AG09309 (cell line): ENCODE data around the gene MRGPRF.

Source experiments
- DNase-seq: peaks from one replicate; pipeline ENCODE4 v3.0.0-alpha.2; 2010; ENCODE audit warnings: low read depth
- H3K4me3 ChIP-seq: 2 replicates; pipeline ENCODE4 v1.5.1; 2011; ENCODE audit warnings: mild to moderate bottlenecking, low read depth, low read length, moderate library complexity; ENCODE audit not compliant: control insufficient read depth
- TF ChIP-seq, protein P1 (sequence below): IDR thresholded peaks from 2 replicates; pipeline ENCODE4 v1.5.1; 2011; ENCODE audit warnings: mild to moderate bottlenecking, low read depth, low read length, inconsistent platforms; ENCODE audit not compliant: insufficient read depth, control insufficient read depth; ENCODE audit errors: missing control alignments

MRGPRF gene

DNA sequence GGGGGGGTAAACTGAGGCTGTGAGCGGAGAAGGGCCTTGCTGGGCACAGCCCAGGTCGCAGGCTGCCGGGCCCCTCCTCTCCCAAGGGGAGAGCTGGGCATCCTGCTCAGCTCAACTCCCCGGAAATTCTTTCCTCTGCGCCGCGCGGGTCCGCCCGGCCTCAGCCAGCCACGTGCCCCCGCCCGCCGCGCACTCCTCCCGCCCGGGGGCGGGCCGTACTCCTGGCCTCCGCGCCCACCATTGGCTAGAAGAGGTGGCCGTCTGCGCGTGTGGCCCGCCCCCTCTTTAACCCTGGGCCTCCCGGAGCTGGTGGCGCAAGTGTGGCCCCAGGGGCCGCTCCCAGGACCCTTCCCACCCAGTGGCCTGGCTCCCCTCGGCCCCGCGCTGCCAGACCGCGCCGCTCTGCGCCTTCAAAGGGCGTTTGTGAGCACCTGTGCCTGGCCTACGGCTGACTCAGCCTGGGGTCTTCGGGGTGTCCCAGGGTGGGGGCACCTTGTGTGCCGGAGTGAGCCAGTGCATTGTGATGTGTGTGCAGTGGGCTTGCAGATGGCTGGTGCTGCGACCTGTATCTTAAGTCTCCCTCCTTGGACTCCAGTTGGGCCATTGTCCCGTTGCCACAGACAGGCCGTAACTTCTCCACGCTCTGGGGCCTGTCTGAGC lies 2.0 kb downstream of the MRGPRF start:
- peak overlapping the region; percentile 69 for H3K4me3 ChIP-seq
- DNase-seq, result peak; percentile 46
- TF ChIP-seq, protein P1, sequence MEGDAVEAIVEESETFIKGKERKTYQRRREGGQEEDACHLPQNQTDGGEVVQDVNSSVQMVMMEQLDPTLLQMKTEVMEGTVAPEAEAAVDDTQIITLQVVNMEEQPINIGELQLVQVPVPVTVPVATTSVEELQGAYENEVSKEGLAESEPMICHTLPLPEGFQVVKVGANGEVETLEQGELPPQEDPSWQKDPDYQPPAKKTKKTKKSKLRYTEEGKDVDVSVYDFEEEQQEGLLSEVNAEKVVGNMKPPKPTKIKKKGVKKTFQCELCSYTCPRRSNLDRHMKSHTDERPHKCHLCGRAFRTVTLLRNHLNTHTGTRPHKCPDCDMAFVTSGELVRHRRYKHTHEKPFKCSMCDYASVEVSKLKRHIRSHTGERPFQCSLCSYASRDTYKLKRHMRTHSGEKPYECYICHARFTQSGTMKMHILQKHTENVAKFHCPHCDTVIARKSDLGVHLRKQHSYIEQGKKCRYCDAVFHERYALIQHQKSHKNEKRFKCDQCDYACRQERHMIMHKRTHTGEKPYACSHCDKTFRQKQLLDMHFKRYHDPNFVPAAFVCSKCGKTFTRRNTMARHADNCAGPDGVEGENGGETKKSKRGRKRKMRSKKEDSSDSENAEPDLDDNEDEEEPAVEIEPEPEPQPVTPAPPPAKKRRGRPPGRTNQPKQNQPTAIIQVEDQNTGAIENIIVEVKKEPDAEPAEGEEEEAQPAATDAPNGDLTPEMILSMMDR, result no peak

DNA sequence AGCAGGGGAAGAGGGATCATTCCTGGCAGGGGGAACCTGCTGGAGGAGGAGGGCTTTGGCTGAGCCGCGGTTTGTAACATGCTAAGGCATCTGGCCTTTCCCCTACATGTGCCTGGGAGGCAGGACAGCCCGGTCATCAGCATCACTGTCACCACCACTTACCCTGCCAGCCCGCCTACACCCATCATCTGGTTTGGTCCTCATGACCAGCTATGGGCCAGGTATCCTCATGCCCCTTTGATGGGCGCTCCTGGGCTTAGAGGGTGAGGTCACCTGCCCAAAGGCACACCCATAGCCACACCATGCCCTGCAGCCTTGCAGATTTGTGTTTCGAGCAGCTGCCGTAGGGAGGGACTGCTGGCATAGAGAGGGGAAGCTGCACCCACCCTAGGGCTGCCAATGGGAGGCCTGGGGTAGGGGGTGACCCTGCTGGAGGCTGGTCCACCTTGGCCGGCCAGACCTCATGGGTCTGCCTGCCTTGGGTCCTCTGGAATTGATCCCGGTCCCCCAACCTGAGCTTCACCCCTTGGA lies 2.6 kb downstream of the MRGPRF start:
- peak overlapping the region; percentile 36 for H3K4me3 ChIP-seq
- TF ChIP-seq, protein P1, result no peak
- DNase-seq, result no peak

DNA sequence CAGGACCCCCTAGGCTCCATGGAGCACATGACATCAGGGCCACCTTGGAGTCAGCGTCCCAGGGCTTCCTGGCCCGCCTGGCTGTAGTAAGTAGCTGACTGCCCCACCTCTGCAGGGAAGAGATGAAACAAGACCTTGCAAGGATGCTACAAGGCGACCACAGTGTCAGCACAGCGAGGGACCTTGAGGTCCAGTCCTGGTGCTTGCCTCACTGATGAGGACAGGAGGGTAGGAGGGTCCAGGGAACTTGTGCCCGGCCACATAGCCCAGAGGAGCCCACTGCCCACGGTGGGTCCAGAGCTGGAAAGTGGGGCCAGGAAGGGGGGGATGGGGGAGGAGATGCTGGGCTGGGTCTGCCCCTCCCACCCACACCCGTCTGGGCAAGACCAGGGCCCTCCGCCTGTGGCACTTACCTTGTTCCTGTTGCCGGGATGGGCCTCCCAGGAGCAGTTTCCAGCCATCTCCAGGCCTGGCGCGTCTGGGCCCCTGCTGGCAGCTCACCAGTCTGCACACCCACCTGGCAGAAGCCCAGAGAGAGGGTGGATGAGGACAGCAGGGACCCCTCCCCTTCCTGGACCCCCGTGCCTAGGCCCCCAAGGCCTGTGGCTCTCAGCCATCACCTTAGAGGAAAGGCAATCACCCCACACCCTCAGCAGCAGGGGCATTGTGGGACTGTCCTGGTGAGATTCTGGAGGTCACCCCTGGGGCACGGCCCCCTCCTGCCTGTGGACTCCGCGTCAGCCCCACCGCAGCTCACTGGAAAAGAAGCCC lies 3.4 kb downstream of the MRGPRF start:
- no peak for DNase-seq
- H3K4me3 ChIP-seq, result no peak overlapping the region
- TF ChIP-seq, protein P1, result no peak

DNA sequence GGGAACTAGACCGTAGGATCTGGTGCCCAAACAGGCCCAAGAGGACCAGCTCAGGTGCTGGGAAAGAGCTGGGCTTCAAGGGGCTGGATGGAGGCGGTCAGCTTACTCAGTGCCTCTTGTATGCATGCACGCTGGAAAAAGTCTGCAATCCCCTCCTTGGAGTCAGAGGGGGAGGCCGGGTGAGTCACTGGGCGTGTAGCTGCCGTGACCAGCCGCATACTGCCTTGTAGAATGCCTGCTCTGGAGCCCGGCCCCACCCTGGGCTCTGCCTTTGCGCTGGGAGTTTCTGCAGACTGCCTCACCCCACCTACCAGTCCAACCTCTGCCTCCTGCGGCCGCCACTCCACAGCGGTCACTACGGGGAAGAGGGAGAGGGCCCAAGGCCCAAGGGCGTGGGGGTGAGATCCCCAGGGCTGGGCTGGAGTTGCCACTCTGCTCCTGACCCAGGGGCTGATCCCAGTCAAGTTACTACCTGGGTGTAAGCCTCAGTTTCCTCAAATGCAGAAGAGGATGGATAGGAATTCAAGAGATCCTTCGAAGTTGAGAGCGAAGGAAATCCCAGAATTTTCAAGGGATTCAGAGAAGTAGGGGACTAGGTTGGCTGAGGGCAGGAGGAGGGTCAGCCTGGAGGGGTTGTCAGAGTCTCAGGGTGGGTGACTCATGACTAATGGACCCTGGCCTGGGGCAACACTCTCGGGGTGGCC lies 4.2 kb downstream of the MRGPRF start:
- peak; percentile 89 for DNase-seq
- TF ChIP-seq, protein P1, result no peak
- peak overlapping the region; percentile 3; the same call in 1 of the 2 replicates for H3K4me3 ChIP-seq

DNA sequence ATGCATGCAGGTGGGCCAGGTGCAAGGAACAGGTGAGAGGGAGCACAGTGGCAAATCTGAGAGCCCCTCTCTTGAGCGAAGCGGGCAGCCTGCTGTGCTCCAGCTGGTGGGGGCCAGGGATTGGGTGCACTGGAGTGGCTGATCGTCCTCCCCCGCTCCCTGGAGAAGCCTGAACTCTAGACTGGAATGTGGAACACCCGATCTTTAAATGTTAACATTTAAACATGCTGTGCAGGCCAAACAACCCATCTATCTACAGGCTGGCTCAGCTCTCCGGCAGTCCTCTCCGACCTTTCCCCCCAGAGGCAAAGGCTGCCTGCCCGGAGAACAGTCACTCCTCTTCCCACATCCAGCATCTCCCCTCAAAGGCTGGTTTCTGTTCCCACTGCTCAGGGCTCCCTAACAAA lies 5.1 kb downstream of the MRGPRF start:
- TF ChIP-seq, protein P1, result no peak
- H3K4me3 ChIP-seq, result no peak overlapping the region
- no peak for DNase-seq

DNA sequence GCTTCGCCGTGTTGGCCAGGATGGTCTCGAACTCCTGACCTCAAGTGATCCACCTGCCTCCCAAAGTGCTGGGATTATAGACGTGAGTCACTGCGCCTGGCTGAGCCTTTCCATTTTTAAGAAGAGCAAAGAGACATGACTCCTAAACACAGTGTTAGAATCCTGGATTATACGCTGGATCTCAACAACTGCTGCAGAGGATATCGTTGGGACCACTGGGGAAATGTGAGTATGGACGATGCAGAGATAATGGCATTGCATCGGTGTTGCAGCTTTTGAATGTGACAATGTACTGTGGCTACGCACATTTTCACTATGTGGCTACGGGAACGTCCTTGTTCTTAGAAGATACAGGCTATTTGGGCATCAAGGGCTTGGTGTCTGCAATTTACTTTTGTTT lies 6.2 kb downstream of the MRGPRF start:
- no peak for DNase-seq
- TF ChIP-seq, protein P1, result no peak
- H3K4me3 ChIP-seq, result no peak overlapping the region
